Endothelial cell of umbilical vein (primary cell): Measurements from ENCODE around the gene MINDY4. TPM values are rescaled to one million over a fixed set of nuclear protein-coding genes. Genes with fewer than 3 reads are reported as not detected.

Experiments
- BruUV-seq: library from RNA; stranded (reverse); fragments of 400-500 nt; replicated peaks from 2 replicates; lab custom pipeline; 2021; lab: Mats Ljungman, UMichigan
- CTCF ChIA-PET: fragments of 300-600, 350-600 bp; sonication (Branson Sonifier 250); formaldehyde crosslinking; loops from one replicate; lab custom pipeline; 2021; ENCODE audit warnings: antibody characterized with exemption, inconsistent platforms; lab: Charles Lee
- POLR2A ChIA-PET: fragments of 300-600, 350-600 bp; sonication (Branson Sonifier 250); formaldehyde crosslinking; loops from one replicate; lab custom pipeline; 2021; ENCODE audit warnings: antibody characterized with exemption, inconsistent platforms; lab: Charles Lee
- DNase-seq: peaks from one replicate; pipeline ENCODE4 v3.0.0-alpha.2; 2011; ENCODE audit warnings: low read depth, low spot score
- FAIRE-seq: peaks from 2 replicates; lab custom pipeline; 2011; peaks lifted over from hg19 to GRCh38; lab: Jason Lieb, UNC
- H2AFZ ChIP-seq: 2 replicates; pipeline ENCODE4 v1.6.0; 2012; ENCODE audit warnings: low read depth, low read length, control low read depth, inconsistent platforms
- H3K27ac ChIP-seq: 2 replicates; pipeline ENCODE4 v1.5.1; 2011; ENCODE audit warnings: low read depth, mild to moderate bottlenecking, control low read depth, low read length, moderate library complexity; ENCODE audit not compliant: insufficient read depth
- H3K27me3 ChIP-seq, 2 experiments: 2 replicates each; pipeline versions ENCODE4 v1.6.0 to v1.6.1; 2011; ENCODE audit warnings: low read length in 2 of 2, mixed read lengths in 1 of 2; ENCODE audit not compliant: control insufficient read depth in 2 of 2, insufficient read depth in 2 of 2
- H3K36me3 ChIP-seq, 2 experiments: 2 replicates in 1 of 2; 3 replicates in 1 of 2; pipeline ENCODE4 v1.5.1; 2011; ENCODE audit warnings: low read length in 2 of 2, mild to moderate bottlenecking in 1 of 2, moderate library complexity in 1 of 2; ENCODE audit not compliant: control insufficient read depth in 2 of 2, insufficient read depth in 2 of 2; ENCODE audit errors: extremely low read depth in 1 of 2
- H3K4me1 ChIP-seq: 3 replicates; pipeline ENCODE4 v1.5.1; 2011; ENCODE audit warnings: mild to moderate bottlenecking, low read length; ENCODE audit not compliant: control insufficient read depth, insufficient read depth; ENCODE audit errors: extremely low read depth
- H3K4me2 ChIP-seq: 2 replicates; pipeline ENCODE4 v1.6.1; 2011; ENCODE audit warnings: low read length, control low read depth, mixed read lengths; ENCODE audit not compliant: insufficient read depth
- H3K4me3 ChIP-seq, 3 experiments: fragments of 200-600 bp in 1 of 3; sonication (generic), shearing (Covaris generic) in 1 of 3; replicated peaks in 1 of 3; 2 replicates each; pipeline ENCODE4 v1.5.1; 2011 to 2016; ENCODE audit warnings: control low read depth in 3 of 3, low read length in 3 of 3, mild to moderate bottlenecking in 2 of 3, inconsistent platforms in 1 of 3, low read depth in 1 of 3, moderate library complexity in 1 of 3; ENCODE audit not compliant: insufficient read depth in 1 of 3
- H3K79me2 ChIP-seq: 2 replicates; pipeline ENCODE4 v1.6.0; 2012; ENCODE audit warnings: low read length, inconsistent platforms; ENCODE audit not compliant: control insufficient read depth, insufficient read depth
- H3K9ac ChIP-seq: replicated peaks from 2 replicates; pipeline ENCODE3; 2011; ENCODE audit warnings: low read length, control low read depth; ENCODE audit not compliant: insufficient read depth; ENCODE audit errors: extremely low read depth
- H3K9me1 ChIP-seq: replicated peaks from 3 replicates; pipeline ENCODE4 v1.6.0; 2011; ENCODE audit warnings: mild to moderate bottlenecking, low read length; ENCODE audit not compliant: control insufficient read depth, insufficient read depth; ENCODE audit errors: extremely low read depth
- H3K9me3 ChIP-seq: replicated peaks from 2 replicates; pipeline ENCODE4 v1.5.1; 2012; ENCODE audit warnings: low read length, inconsistent platforms; ENCODE audit not compliant: control insufficient read depth, insufficient read depth
- H4K20me1 ChIP-seq: replicated peaks from 2 replicates; pipeline ENCODE3; 2011; ENCODE audit warnings: mild to moderate bottlenecking, low read length; ENCODE audit not compliant: control insufficient read depth, insufficient read depth; ENCODE audit errors: extremely low read depth
- FOS ChIP-seq: IDR thresholded peaks from 2 replicates; pipeline ENCODE4 v1.6.1; 2011; ENCODE audit warnings: mild to moderate bottlenecking, low read length, moderate library complexity, borderline replicate concordance; ENCODE audit not compliant: insufficient read depth
- JUN ChIP-seq: IDR thresholded peaks from 2 replicates; pipeline ENCODE4 v1.6.1; 2011; ENCODE audit warnings: borderline replicate concordance, low read depth; ENCODE audit not compliant: insufficient read length, insufficient read depth
- MYC ChIP-seq: IDR thresholded peaks from one replicate; pipeline ENCODE4 v1.6.1; 2011; ENCODE audit warnings: mild to moderate bottlenecking, low read depth, low read length
- POLR2AphosphoS5 ChIP-seq: IDR thresholded peaks from 2 replicates; pipeline ENCODE4 v1.6.1; 2012; ENCODE audit warnings: low read depth, mild to moderate bottlenecking, control low read depth, low read length, moderate library complexity; ENCODE audit not compliant: insufficient read depth
- dilution Hi-C: fragments of 300-500 bp; cut with MboI; formaldehyde crosslinking; loops from one replicate; pipeline ENCODE4 v1.15.0; 2019; ENCODE audit warnings: low sequenced_read_pairs; ENCODE audit not compliant: extremely low pct_ligation_motif_present
- intact Hi-C: fragments of 100-400 bp; cut with micrococcal nuclease; formaldehyde crosslinking; loops from one replicate; pipeline ENCODE4 v1.10.0; 2022
- polyA plus RNA-seq, 4 experiments: library from polyadenylated mRNA; depleted of rRNA in 3 of 4; stranded (reverse) in 3 of 4; unstranded in 1 of 4; fragments of >200 nt; gene quantifications; 2 replicates each; pipeline versions ENCODE4 v1.2.1 to v1.2.3, GENCODE V29; 2011 to 2012; ENCODE audit warnings: missing spikeins in 1 of 4
- total RNA-seq: library from RNA; stranded (reverse); gene quantifications from 2 replicates; pipeline ENCODE4 v1.2.3, GENCODE V29; 2021
- TF ChIP-seq, protein P1 (sequence below): IDR thresholded peaks from 2 replicates; pipeline ENCODE4 v1.6.1; 2011; ENCODE audit not compliant: insufficient read depth, insufficient read length
- TF ChIP-seq, protein P2 (sequence below), 2 donors: IDR thresholded peaks; 1 replicate in 1 of 2; 2 replicates in 1 of 2; pipeline ENCODE4 v1.5.1; 2011; ENCODE audit warnings: low read length in 2 of 2, mild to moderate bottlenecking in 2 of 2, moderate library complexity in 2 of 2, control low read depth in 1 of 2, inconsistent platforms in 1 of 2, low read depth in 1 of 2; ENCODE audit not compliant: insufficient read depth in 1 of 2; ENCODE audit errors: extremely low read depth in 1 of 2

The MINDY4 gene
- total and polyA plus RNA-seq, 2 donors (not counting 3 experiments of a cell fraction or from before 2014, with no cell fraction given), result 2.2 to 4.7 TPM

DNA sequence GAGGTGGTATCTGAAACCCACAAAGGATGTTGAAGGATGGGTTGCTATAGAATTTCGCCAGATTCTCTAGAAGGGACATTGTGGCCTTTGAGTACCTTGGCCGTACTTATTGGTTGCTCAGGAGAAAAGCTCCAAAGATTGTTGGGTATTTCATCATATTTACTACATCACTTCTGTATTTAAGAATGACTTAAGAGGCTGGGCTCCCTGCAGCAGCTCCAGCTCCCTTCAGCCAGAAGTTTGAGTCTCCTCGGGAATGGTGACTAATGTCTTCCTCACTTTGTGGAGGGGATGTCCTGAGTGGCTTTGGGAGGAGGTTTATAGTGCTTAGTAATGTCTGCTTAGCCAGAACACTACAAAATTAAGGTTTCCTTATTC, 18.1 kb downstream of the MINDY4 start:
- no TSS peak for BruUV-seq
- DNase-seq, result peak; percentile 69
- no peak overlapping the region for H3K4me3 ChIP-seq
- no peak overlapping the region for H2AFZ ChIP-seq
- H3K9me3 ChIP-seq, result no peaks in the 10 kb centered on the region
- CTCF ChIA-PET, result interaction anchor here (0.9 to 1.4 kb wide), 2 partner anchors 9 to 49 kb away, joined by 3 to 4 read pairs; no protein-coding TSS in a partner anchor
- H3K9ac ChIP-seq, result no peak overlapping the region
- FAIRE-seq, result peak; percentile 79
- intact Hi-C loops, result no loop called here
- no peak overlapping the region for H3K27ac ChIP-seq
- POLR2A ChIA-PET, result no interaction called here
- H3K9me1 ChIP-seq, result no peaks in the 10 kb centered on the region
- H3K4me1 ChIP-seq, result peaks cover 10% of the 10 kb centered on the region
- H3K27me3 ChIP-seq, result no peaks in the 10 kb centered on the region
- TF ChIP-seq FOS (peak; percentile 55), POLR2AphosphoS5 (no peak), MYC (no peak), JUN (peak; percentile 42)
- TF ChIP-seq, protein P1, sequence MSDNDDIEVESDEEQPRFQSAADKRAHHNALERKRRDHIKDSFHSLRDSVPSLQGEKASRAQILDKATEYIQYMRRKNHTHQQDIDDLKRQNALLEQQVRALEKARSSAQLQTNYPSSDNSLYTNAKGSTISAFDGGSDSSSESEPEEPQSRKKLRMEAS, result no peak
- TF ChIP-seq, protein P2, sequence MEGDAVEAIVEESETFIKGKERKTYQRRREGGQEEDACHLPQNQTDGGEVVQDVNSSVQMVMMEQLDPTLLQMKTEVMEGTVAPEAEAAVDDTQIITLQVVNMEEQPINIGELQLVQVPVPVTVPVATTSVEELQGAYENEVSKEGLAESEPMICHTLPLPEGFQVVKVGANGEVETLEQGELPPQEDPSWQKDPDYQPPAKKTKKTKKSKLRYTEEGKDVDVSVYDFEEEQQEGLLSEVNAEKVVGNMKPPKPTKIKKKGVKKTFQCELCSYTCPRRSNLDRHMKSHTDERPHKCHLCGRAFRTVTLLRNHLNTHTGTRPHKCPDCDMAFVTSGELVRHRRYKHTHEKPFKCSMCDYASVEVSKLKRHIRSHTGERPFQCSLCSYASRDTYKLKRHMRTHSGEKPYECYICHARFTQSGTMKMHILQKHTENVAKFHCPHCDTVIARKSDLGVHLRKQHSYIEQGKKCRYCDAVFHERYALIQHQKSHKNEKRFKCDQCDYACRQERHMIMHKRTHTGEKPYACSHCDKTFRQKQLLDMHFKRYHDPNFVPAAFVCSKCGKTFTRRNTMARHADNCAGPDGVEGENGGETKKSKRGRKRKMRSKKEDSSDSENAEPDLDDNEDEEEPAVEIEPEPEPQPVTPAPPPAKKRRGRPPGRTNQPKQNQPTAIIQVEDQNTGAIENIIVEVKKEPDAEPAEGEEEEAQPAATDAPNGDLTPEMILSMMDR (IDR thresholded peaks at IDR 0.05; ENCODE audit: extremely low read depth in 1 of 2, insufficient read depth in 1 of 2, low read depth in 1 of 2, low read length in 2 of 2), result no peak
- dilution Hi-C loops, result no loop called here
- H3K36me3 ChIP-seq, result peaks cover 0 to 7% of the 10 kb centered on the region in 2 experiments
- no peaks in the 10 kb centered on the region for H4K20me1 ChIP-seq
- H3K4me2 ChIP-seq, result peak overlapping the region; percentile 23
- H3K79me2 ChIP-seq, result no peaks in the 10 kb centered on the region
